ENCODE data around the gene HNRNPH3.
A peak's percentile ranks its signal among the peaks of the same experiment; 100 is the strongest.

HNRNPH3 gene, protein sequence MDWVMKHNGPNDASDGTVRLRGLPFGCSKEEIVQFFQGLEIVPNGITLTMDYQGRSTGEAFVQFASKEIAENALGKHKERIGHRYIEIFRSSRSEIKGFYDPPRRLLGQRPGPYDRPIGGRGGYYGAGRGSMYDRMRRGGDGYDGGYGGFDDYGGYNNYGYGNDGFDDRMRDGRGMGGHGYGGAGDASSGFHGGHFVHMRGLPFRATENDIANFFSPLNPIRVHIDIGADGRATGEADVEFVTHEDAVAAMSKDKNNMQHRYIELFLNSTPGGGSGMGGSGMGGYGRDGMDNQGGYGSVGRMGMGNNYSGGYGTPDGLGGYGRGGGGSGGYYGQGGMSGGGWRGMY

DNA sequence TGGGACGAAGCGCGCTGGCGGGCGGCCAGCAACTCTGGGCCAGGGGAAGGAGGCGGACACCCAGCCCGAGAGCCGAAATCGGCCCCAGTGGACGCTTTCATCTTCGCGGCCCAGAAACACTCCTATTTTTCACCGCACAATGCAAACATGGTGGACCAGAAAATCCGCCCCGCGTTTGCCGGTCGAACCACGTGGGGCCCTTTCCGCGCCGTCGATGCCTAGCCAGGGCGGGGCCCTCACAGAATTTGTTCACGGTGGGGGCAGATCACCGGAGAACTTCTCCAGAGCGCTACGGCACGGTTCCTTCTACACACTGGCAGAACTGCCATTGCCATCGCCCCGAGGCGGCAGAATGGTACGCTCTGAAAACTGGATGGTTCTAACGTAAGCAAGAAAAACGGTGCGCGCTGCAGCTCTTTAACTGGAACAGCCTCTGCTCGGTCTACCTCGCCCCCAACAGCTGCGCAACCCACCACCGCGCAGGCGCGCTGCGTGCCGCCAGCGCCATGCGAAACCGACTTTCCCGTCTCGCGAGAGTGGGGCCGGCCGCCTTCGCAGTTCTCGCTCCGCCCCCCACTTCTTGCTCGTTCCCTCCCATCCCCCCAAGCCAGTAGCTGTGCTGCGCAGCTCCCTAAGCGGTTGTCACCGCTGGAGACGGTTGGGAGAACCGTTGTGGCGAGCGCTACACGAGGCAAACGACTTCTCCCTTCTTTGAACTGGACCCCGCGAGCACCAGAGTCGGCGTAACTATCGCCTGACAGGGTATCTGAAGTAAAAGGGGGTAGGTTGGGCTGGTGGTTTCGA lies at the start of gene HNRNPH3:
HNRNPH3 (plus strand) TSS at position 610 of the 804 bp plus-strand sequence. CDS start 5,158 bp downstream, outside the sequence.
- Histone ChIP-seq H3K27me3 (ENCODE audit: control insufficient read depth, insufficient read depth, low read length) (no peaks in the 10 kb centered on the region), H3K4me1 (ENCODE audit: control insufficient read depth, insufficient read depth, low read length) (no peaks in the 10 kb centered on the region)
- no CpG with 5 or more reads among the region's 73 CpGs for WGBS (ENCODE audit: insufficient coverage, insufficient read length)

DNA sequence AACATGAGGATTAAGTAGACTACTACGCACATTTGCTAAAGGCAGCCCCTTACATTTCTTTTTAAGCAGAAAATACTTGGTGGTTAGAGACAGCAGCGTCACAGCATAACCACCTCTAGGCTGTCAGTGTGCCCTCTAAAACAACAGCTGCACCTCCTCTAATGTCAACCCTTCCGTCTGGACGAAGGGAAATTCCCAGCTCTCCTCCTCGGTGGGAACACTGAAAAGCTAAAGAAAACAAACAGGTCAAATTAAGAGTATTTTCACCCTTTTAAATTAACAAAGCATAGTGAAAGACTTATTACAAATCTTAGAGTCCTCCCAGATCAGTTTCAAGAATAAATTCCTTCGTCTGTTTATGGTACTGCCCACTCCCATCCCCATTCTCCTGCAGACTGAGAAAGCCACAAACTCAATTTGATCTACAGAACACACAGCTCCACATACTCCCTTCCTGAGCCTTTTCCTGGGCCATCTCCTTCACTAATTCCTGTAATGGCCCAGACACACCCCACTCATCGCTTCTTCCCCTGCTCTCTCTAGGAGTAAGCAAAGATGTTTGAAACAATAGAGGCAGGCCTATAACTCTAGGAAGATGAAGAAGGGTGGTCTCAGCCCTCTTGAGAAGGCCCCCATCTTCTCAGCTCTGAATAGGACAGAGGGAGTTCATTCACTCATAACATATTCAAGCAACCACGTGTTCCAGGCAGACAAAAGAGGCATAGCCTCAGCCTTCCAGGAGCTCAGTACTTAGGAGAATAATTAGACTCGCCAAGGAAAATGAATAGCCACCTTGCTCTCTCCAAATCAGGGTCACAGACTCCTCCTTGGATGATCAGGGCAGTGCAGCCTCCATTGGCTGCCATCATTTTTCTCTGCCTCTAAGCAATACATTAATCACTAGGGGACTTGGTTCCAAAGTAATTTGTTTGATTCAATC lies 47.5 kb upstream of the HNRNPH3 start:
- no CpG with 5 or more reads among the region's 9 CpGs for WGBS (ENCODE audit: insufficient coverage, insufficient read length)
- H3K36me3 ChIP-seq (ENCODE audit: control insufficient read depth, insufficient read depth, low read length), result no peaks in the 10 kb centered on the region
- H3K4me1 ChIP-seq (ENCODE audit: control insufficient read depth, insufficient read depth, low read length), result no peaks in the 10 kb centered on the region
- no peak overlapping the region for H3K27ac ChIP-seq (ENCODE audit: low read length)
- no peak for DNase-seq (ENCODE audit: low read depth, low spot score)
- H3K4me3 ChIP-seq (ENCODE audit: low read length), result no peak overlapping the region
- H3K9me3 ChIP-seq (ENCODE audit: control insufficient read depth, insufficient read depth, low read length), result no peaks in the 10 kb centered on the region; the same call in 1 of the 2 replicates
- H3K27me3 ChIP-seq (ENCODE audit: control insufficient read depth, insufficient read depth, low read length), result no peaks in the 10 kb centered on the region

More for the DNA sequence above, at the start of gene HNRNPH3:
- Histone ChIP-seq H3K27ac (ENCODE audit: low read length) (no peak within 1 kb of the TSS), H3K9me3 (ENCODE audit: control insufficient read depth, insufficient read depth, low read length) (no peaks in the 10 kb centered on the region), H3K36me3 (ENCODE audit: control insufficient read depth, insufficient read depth, low read length) (no peaks in the 10 kb centered on the region), H3K4me3 (ENCODE audit: low read length) (peak within 1 kb of the TSS; percentile 80)
- peak; percentile 97 for DNase-seq (ENCODE audit: low read depth, low spot score)

DNA sequence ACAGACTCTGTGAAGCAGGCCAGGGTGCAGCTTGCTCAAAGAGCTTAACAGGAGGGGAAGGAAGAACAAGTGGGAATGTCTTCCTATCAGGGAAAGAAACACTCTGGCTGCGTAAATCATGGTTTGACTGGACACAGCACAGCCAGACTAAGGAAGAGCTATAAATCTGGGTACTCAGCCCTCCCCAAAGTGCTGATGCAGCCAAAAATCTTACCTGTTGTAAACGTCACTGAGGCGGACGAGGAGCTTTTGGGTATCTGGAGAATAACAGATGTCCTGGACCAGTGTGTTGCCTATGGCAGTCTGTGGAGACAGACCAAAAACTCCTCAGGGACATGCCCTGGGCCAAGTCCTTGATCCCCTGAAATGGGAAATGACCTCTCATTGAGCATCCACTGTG lies 43.1 kb upstream of the HNRNPH3 start:
- no peak overlapping the region for H3K4me3 ChIP-seq (ENCODE audit: low read length)
- H3K4me1 ChIP-seq (ENCODE audit: control insufficient read depth, insufficient read depth, low read length), result no peaks in the 10 kb centered on the region
- WGBS (ENCODE audit: insufficient coverage, insufficient read length), result no CpG with 5 or more reads among the region's 4 CpGs
- H3K27me3 ChIP-seq (ENCODE audit: control insufficient read depth, insufficient read depth, low read length), result no peaks in the 10 kb centered on the region
- DNase-seq (ENCODE audit: low read depth, low spot score), result no peak
- H3K27ac ChIP-seq (ENCODE audit: low read length), result no peak overlapping the region
- no peaks in the 10 kb centered on the region for H3K36me3 ChIP-seq (ENCODE audit: control insufficient read depth, insufficient read depth, low read length)
- H3K9me3 ChIP-seq (ENCODE audit: control insufficient read depth, insufficient read depth, low read length), result no peaks in the 10 kb centered on the region

DNA sequence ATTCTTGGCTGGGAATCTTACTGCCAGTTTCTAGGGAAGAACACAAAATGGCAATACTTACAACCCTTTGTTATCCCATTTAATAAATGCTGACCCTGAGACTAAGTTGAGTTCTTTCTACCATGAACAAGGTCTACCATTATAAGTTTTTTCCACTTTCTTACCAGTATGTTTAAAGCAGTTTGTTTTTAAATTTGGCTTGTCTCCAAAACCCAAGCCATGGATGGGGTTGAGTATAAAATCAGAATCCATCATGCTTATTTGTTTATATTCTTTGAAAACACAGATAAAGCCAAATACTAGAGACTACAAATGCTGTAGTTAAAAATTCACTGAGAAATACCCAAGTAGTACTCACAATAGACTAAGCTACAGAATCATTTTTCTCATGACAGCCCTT lies 41.1 kb upstream of the HNRNPH3 start:
- no peaks in the 10 kb centered on the region for H3K4me1 ChIP-seq (ENCODE audit: control insufficient read depth, insufficient read depth, low read length)
- H3K4me3 ChIP-seq (ENCODE audit: low read length), result no peak overlapping the region
- H3K9me3 ChIP-seq (ENCODE audit: control insufficient read depth, insufficient read depth, low read length), result no peaks in the 10 kb centered on the region
- H3K36me3 ChIP-seq (ENCODE audit: control insufficient read depth, insufficient read depth, low read length), result no peaks in the 10 kb centered on the region
- no peaks in the 10 kb centered on the region for H3K27me3 ChIP-seq (ENCODE audit: control insufficient read depth, insufficient read depth, low read length)
- no peak overlapping the region for H3K27ac ChIP-seq (ENCODE audit: low read length)
- DNase-seq (ENCODE audit: low read depth, low spot score), result no peak

DNA sequence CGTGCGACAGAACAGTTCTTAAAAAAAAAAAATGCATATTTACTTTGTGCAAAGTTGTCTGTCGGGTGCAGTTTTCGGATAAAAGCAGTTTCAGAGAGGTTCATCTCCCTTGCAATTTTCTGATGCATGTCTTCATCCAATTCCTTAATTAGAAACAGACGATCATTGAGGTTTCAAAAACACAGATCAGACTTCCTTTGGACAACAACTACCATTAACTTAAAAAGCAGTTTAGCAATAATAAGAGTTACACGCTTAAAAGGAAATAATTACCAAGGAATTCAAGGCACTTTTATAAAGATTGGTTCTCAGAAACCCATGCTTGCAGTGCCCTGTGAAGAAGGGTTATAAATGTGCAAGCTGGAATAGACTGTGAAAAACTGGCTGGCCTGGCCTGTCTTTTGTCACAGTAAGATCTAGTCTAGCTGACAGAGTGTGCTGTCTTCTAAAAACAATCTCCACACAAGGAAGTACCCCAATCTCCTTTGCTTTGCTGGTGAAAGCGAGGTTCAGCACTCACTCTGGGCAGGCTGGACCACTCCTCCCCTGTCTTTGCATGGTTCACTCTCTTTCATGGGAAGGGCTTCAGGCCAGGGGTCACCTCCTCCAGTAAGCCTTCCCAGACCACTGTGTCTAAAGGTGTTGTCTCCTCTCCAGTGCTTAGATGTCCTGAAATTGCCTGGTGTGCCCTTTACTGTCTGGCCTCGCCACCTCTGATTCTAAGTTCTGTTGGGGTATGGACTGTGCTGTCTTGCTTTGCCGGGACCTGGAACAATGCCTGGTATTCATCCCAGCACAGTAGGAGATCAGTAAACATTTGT lies 34.8 kb upstream of the HNRNPH3 start:
- no peaks in the 10 kb centered on the region for H3K36me3 ChIP-seq (ENCODE audit: control insufficient read depth, insufficient read depth, low read length)
- no peak overlapping the region for H3K4me3 ChIP-seq (ENCODE audit: low read length)
- H3K27ac ChIP-seq (ENCODE audit: low read length), result no peak overlapping the region
- H3K9me3 ChIP-seq (ENCODE audit: control insufficient read depth, insufficient read depth, low read length), result no peaks in the 10 kb centered on the region
- no peak for DNase-seq (ENCODE audit: low read depth, low spot score)
- WGBS (ENCODE audit: insufficient coverage, insufficient read length), result no CpG with 5 or more reads among the region's 9 CpGs
- H3K4me1 ChIP-seq (ENCODE audit: control insufficient read depth, insufficient read depth, low read length), result no peaks in the 10 kb centered on the region
- H3K27me3 ChIP-seq (ENCODE audit: control insufficient read depth, insufficient read depth, low read length), result no peaks in the 10 kb centered on the region

DNA sequence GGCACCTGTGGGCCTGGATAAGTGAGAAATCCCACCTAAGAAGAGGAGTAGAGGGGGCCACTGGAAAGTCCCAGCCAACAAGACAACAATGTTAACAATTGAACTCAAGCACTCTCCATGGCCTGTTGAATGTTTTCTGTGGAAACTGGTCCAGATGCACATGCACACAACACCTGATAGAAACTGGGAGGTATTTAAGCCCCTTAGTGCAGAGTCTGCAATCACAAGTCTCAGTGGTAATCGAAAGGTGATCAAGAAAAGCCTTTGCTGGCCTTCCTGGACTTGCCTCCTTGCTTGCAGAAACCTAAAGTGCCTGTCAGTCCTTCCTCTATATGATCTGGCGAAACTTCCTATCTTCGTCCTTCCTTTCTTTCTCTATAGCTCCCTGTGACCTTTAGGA lies 30.6 kb upstream of the HNRNPH3 start:
- WGBS (ENCODE audit: insufficient coverage, insufficient read length), result no CpG with 5 or more reads among the region's 3 CpGs
- H3K27me3 ChIP-seq (ENCODE audit: control insufficient read depth, insufficient read depth, low read length), result no peaks in the 10 kb centered on the region
- H3K27ac ChIP-seq (ENCODE audit: low read length), result no peak overlapping the region
- H3K36me3 ChIP-seq (ENCODE audit: control insufficient read depth, insufficient read depth, low read length), result no peaks in the 10 kb centered on the region
- no peaks in the 10 kb centered on the region for H3K4me1 ChIP-seq (ENCODE audit: control insufficient read depth, insufficient read depth, low read length)
- H3K4me3 ChIP-seq (ENCODE audit: low read length), result no peak overlapping the region
- DNase-seq (ENCODE audit: low read depth, low spot score), result no peak
- no peaks in the 10 kb centered on the region for H3K9me3 ChIP-seq (ENCODE audit: control insufficient read depth, insufficient read depth, low read length)

DNA sequence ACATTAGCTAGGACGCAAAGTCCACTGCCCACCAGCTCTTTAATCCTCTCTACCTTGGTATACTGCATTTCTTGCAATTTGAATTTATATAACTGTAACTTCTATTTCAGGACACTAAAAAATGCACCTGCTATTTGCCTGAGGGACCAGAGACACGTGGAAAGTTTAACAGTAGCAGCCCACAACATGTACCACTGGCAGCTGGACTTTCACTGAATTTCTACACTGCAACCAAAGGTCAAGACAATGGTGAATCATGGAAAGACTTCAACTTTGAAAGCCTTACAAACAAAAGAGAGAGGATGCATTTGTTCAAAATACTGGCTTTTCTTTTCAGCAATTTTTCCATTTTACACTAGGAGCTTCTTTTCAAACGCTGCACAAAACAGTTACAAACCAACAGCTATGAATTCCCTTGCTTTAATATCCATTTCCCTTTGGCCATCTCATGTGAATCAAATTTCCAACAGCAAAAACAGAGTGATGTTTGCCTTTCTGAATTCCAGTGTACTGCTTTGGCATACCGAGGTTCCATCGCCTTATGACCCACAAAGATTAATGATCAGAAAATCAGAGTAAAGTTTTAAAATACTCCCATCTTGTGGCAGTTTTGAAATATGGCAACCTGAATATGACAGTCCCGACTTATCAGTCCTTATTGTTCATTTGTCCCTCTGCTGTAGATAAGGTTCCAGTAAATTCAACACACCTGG lies 29.9 kb upstream of the HNRNPH3 start:
- no peak overlapping the region for H3K4me3 ChIP-seq (ENCODE audit: low read length)
- H3K36me3 ChIP-seq (ENCODE audit: control insufficient read depth, insufficient read depth, low read length), result no peaks in the 10 kb centered on the region
- WGBS (ENCODE audit: insufficient coverage, insufficient read length), result no CpG with 5 or more reads among the region's 6 CpGs
- no peaks in the 10 kb centered on the region for H3K4me1 ChIP-seq (ENCODE audit: control insufficient read depth, insufficient read depth, low read length)
- H3K27me3 ChIP-seq (ENCODE audit: control insufficient read depth, insufficient read depth, low read length), result no peaks in the 10 kb centered on the region
- H3K27ac ChIP-seq (ENCODE audit: low read length), result no peak overlapping the region
- no peaks in the 10 kb centered on the region for H3K9me3 ChIP-seq (ENCODE audit: control insufficient read depth, insufficient read depth, low read length)
- DNase-seq (ENCODE audit: low read depth, low spot score), result no peak

DNA sequence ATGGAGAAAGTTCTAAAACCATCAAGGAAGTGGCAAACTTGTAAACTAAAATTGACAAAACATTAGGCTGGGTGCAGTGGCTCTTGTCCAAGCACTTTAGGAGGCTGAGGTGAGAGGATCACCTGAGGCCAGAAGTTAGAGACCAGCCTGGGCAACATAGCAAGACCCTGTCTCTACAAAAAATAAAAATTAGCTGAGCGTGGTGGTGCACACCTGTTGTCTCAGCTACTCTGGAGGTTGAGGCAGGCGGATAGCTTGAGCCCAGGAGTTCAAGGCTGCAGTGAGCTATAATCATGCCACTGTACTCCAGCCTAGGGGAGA lies 29.4 kb upstream of the HNRNPH3 start:
- no peaks in the 10 kb centered on the region for H3K4me1 ChIP-seq (ENCODE audit: control insufficient read depth, insufficient read depth, low read length)
- no peaks in the 10 kb centered on the region for H3K36me3 ChIP-seq (ENCODE audit: control insufficient read depth, insufficient read depth, low read length)
- no peaks in the 10 kb centered on the region for H3K27me3 ChIP-seq (ENCODE audit: control insufficient read depth, insufficient read depth, low read length)
- H3K4me3 ChIP-seq (ENCODE audit: low read length), result no peak overlapping the region
- WGBS (ENCODE audit: insufficient coverage, insufficient read length), result no CpG with 5 or more reads among the region's 2 CpGs
- H3K27ac ChIP-seq (ENCODE audit: low read length), result no peak overlapping the region
- no peaks in the 10 kb centered on the region for H3K9me3 ChIP-seq (ENCODE audit: control insufficient read depth, insufficient read depth, low read length)
- no peak for DNase-seq (ENCODE audit: low read depth, low spot score)

DNA sequence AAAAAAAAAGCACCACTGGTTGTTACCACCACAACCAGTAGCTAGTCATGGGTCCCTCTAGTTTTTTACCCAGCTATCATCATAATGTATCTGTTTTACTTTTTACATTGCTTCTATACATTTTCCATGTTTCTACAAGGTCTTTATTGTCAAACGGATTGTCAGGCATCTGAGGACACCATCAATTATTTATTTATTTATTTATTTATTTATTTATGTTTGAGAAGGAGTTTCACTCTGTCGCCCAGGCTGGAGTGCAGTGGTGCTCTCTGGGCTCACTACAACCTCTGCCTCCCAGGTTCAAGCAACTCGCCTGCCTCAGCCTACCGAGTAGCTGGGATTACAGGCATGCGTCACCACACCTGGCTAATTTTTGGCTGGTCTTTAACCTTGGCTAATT lies 29.0 kb upstream of the HNRNPH3 start:
- H3K9me3 ChIP-seq (ENCODE audit: control insufficient read depth, insufficient read depth, low read length), result no peaks in the 10 kb centered on the region
- no peak overlapping the region for H3K4me3 ChIP-seq (ENCODE audit: low read length)
- DNase-seq (ENCODE audit: low read depth, low spot score), result no peak
- no peak overlapping the region for H3K27ac ChIP-seq (ENCODE audit: low read length)
- WGBS (ENCODE audit: insufficient coverage, insufficient read length), result no CpG with 5 or more reads among the region's 5 CpGs
- H3K36me3 ChIP-seq (ENCODE audit: control insufficient read depth, insufficient read depth, low read length), result no peaks in the 10 kb centered on the region
- no peaks in the 10 kb centered on the region for H3K4me1 ChIP-seq (ENCODE audit: control insufficient read depth, insufficient read depth, low read length)
- H3K27me3 ChIP-seq (ENCODE audit: control insufficient read depth, insufficient read depth, low read length), result no peaks in the 10 kb centered on the region

All from iPS DF 6.9 (cell line).